Body of pancreas (tissue), 4 donors: Measurements from ENCODE around the gene RUSC2. TPM values are rescaled to one million over a fixed set of nuclear protein-coding genes. Genes with fewer than 3 reads are reported as not detected.

ENCODE experiments used
- ATAC-seq: fragments of 150-250 bp; one replicate; pipeline ENCODE4 v1.9.1; 2016
- DNase-seq, 4 donors: peaks; one replicate each; pipeline ENCODE4 v3.0.0-alpha.2; 2019
- H3K27ac ChIP-seq, 4 donors: fragments of 200-600 bp; sonication (generic); 1 replicate in 3 of 4; 2 replicates in 1 of 4; pipeline versions ENCODE4 v1.5.1 to v1.6.1; 2016 to 2019; ENCODE audit warnings: mild to moderate bottlenecking in 1 of 4, mixed read lengths in 1 of 4, moderate library complexity in 1 of 4
- H3K27me3 ChIP-seq, 2 donors: fragments of 200-600 bp; sonication (generic); one replicate each; pipeline ENCODE4 v1.6.0; 2016; ENCODE audit warnings: mild to moderate bottlenecking in 1 of 2
- H3K36me3 ChIP-seq, 2 donors: fragments of 200-600 bp; sonication (generic); replicated peaks in 1 of 2; 2 replicates each; pipeline ENCODE4 v1.5.1; 2016; ENCODE audit warnings: low read depth in 2 of 2; ENCODE audit not compliant: insufficient read depth in 1 of 2
- H3K4me1 ChIP-seq: fragments of 200-600 bp; sonication (generic); one replicate; pipeline ENCODE4 v1.6.0; 2016
- H3K4me3 ChIP-seq, 2 donors: fragments of 200-600 bp; sonication (generic); 1 replicate in 1 of 2; 2 replicates in 1 of 2; pipeline ENCODE4 v1.5.1; 2016 to 2019
- H3K9me3 ChIP-seq, 3 donors: fragments of 200-600 bp; sonication (generic); 1 replicate in 2 of 3; 2 replicates in 1 of 3; pipeline ENCODE4 v1.5.1; 2016
- POLR2A ChIP-seq, 3 donors: fragments of 450-650 bp; IDR thresholded peaks; one replicate each; pipeline ENCODE4 v1.6.1; 2016; ENCODE audit warnings: antibody characterized with exemption in 3 of 3, mild to moderate bottlenecking in 2 of 3
- WGBS, 2 donors: methylation state at CpG; one replicate each; pipeline ENCODE4 v1.1.5; 2017; 5-methylcytosine and 5-hydroxymethylcytosine counted together
- intact Hi-C: fragments of 100-400 bp; cut with DNase I; formaldehyde crosslinking; loops from one replicate; pipeline ENCODE4 v1.15.1; 2023
- total RNA-seq, 2 donors: library from RNA; depleted of rRNA; stranded (reverse); fragments of >200 nt; gene quantifications; one replicate each; pipeline ENCODE4 v1.1.0, GENCODE V29; 2016
- TF ChIP-seq, protein P1 (sequence below), 7 experiments: fragments of 450-650 bp in 4 of 7; fragments of 200-600 bp in 3 of 7; sonication (generic) in 3 of 7; IDR thresholded peaks; one replicate each; pipeline ENCODE4 v1.5.1; 2016 to 2019; ENCODE audit warnings: antibody characterized with exemption in 7 of 7

RUSC2 gene
- total RNA-seq, 2 donors from 2014 or later: 16.9 to 27.4 TPM

DNA sequence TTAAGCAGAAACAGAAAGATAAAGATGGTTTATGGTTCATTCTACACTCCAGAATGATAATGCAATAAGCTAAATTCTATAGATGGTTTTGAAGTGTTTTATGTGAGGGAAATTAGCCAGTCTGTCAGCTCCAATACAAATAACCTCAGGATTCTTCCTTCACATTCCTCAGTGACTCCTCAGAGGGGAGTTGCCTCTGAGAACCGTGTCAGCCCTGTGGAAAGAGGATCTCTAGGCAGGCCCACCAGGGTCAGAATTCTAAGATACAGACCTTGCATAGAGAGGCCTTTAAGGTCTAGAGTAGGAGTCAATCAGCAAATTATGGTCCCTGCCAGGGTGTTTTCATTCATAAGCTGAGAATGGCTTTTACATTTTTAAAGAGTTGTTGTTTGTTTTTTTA lies 26.6 kb downstream of the RUSC2 start:
- intact Hi-C loops: no loop called here
- no peak for DNase-seq

DNA sequence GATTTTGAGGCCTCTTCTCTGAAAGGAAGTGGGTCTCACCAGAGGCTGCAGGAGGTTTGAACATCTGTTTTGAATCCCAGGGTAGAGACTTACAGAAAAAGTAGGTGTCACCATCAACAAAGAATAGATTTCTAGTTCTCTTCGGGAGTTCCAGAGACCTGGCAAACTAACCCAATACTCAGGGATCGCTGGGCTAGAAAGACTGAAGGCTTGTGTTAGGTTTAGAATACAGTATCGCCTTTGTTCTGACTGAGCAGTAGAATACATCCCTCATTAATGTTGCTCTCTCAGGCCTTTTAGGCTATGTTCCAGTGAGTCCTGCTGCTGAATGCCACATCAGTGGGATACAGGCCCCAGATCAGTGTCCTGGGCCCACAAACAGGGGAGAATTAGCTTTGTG lies 27.2 kb downstream of the RUSC2 start:
- H3K27ac ChIP-seq: peak overlapping the region; percentile 75 to 86 (median 82)
- TF ChIP-seq, protein P1, sequence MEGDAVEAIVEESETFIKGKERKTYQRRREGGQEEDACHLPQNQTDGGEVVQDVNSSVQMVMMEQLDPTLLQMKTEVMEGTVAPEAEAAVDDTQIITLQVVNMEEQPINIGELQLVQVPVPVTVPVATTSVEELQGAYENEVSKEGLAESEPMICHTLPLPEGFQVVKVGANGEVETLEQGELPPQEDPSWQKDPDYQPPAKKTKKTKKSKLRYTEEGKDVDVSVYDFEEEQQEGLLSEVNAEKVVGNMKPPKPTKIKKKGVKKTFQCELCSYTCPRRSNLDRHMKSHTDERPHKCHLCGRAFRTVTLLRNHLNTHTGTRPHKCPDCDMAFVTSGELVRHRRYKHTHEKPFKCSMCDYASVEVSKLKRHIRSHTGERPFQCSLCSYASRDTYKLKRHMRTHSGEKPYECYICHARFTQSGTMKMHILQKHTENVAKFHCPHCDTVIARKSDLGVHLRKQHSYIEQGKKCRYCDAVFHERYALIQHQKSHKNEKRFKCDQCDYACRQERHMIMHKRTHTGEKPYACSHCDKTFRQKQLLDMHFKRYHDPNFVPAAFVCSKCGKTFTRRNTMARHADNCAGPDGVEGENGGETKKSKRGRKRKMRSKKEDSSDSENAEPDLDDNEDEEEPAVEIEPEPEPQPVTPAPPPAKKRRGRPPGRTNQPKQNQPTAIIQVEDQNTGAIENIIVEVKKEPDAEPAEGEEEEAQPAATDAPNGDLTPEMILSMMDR (IDR thresholded peaks at IDR 0.05): no peak
- TF ChIP-seq POLR2A (IDR thresholded peaks at IDR 0.05): no peak
- ATAC-seq (peak; percentile 54), DNase-seq (no peak)
- H3K36me3 ChIP-seq: no peaks in the 10 kb centered on the region
- WGBS, 2 donors: 58 to 61% methylated on average over 3 of the region's 3 CpGs
- no peaks in the 10 kb centered on the region for H3K9me3 ChIP-seq
- peaks cover 63% of the 10 kb centered on the region for H3K4me1 ChIP-seq
- H3K4me3 ChIP-seq: no peak overlapping the region
- intact Hi-C loops: no loop called here
- H3K27me3 ChIP-seq: no peaks in the 10 kb centered on the region

More for the DNA sequence above, 26.6 kb downstream of the RUSC2 start:
- peak overlapping the region; percentile 53 to 86 (median 82) for H3K27ac ChIP-seq
- no peaks in the 10 kb centered on the region for H3K27me3 ChIP-seq
- peaks cover 63% of the 10 kb centered on the region for H3K4me1 ChIP-seq
- ATAC-seq: no peak
- TF ChIP-seq POLR2A (IDR thresholded peaks at IDR 0.05): no peak
- TF ChIP-seq, protein P1 (IDR thresholded peaks at IDR 0.05): no peak
- 42 to 50% methylated on average over 1 of the region's 1 CpG for WGBS, 2 donors
- no peaks in the 10 kb centered on the region for H3K36me3 ChIP-seq
- no peak overlapping the region for H3K4me3 ChIP-seq
- no peaks in the 10 kb centered on the region for H3K9me3 ChIP-seq

DNA sequence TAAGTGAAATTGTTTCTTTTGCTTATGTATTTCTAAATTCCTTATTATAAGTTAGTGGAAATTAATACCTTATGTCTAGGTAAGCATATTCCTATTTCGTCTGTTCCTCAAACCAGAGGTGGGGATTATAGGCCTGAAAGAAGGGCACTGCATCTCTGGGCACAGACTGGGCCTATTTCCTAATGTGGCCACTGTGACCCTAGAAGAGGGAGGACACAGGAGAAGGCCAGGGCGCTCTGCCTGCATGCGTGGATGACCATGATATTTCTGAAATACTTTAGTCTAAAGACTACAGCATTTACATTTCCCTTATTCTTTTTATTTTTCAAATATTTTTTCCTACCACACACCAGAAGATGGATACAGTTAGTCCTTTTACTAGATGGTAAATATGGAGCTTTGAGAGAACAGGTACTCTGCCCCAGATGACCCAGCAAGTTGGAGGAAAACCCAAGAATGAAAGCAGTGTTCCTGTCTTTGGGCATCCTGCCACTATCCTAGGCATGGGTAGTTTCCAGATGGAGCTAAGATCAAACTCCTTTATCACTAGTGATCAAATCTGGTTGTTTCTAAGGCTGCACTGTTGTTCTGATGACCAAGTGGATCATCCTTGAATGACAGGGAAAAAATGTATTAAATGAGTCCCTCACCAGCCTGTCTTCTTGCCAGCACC lies 27.8 kb downstream of the RUSC2 start:
- TF ChIP-seq, protein P1 (IDR thresholded peaks at IDR 0.05): no peak
- no peak for TF ChIP-seq POLR2A (IDR thresholded peaks at IDR 0.05)
- Histone ChIP-seq H3K27ac (peak overlapping the region; percentile 75 to 86 (median 82)), H3K9me3 (no peaks in the 10 kb centered on the region), H3K36me3 (no peaks in the 10 kb centered on the region), H3K4me1 (peaks cover 68% of the 10 kb centered on the region), H3K4me3 (no peak overlapping the region), H3K27me3 (no peaks in the 10 kb centered on the region)
- ATAC-seq: peak; percentile 72
- intact Hi-C loops: no loop called here
- peak; percentile 32 to 52 (median 41) for DNase-seq
- 76 to 84% methylated on average over 3 of the region's 3 CpGs for WGBS, 2 donors

DNA sequence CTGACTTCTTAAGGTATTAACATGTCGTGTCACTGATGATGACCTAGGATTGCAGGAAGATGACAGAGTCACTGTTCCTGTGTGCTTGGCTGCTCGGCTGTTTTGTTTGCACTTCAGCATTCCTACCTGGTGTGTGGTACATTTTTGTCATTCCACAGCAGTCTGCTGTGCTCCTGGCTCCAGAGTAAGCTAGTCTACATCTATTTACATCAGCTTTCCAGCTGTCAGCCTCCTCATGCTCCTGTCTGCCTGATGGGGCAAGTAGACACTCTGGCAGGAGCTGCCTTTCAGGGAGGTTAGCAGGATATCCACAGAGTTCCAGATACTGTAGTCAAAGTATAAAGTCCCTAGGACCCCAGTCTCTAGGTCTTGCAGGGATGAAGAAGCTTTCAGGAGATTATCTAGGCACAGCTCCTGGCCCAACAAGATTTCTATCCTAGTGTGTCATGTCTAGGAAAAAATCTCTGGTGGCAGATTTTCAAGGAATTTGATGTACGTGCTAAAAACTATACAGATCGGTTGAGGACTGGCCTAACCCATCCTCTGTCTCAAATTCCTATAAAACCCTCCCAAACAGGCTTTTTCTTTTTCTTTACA lies 28.4 kb downstream of the RUSC2 start:
- TF ChIP-seq, protein P1 (IDR thresholded peaks at IDR 0.05): no peak
- TF ChIP-seq POLR2A (IDR thresholded peaks at IDR 0.05): peak in 2 of 3 donors; percentile 40 to 58
- Histone ChIP-seq H3K9me3 (no peaks in the 10 kb centered on the region), H3K4me3 (no peak overlapping the region), H3K4me1 (peaks cover 70% of the 10 kb centered on the region), H3K27me3 (no peaks in the 10 kb centered on the region), H3K36me3 (no peaks in the 10 kb centered on the region), H3K27ac (peak overlapping the region; percentile 65 to 86 (median 82))
- 43 to 44% methylated on average over 4 of the region's 4 CpGs for WGBS, 2 donors
- DNase-seq (peak; percentile 56 to 81 (median 64)), ATAC-seq (peak; percentile 89)
- intact Hi-C loops: no loop called here
